Activated CD4-positive, alpha-beta T cell treated with anti-CD3 and anti-CD28 coated beads, Interleukin-2, amount 50 U/mL, for 48 hours (primary cell): ENCODE data around the gene PDC.
"Not testable (repeated sequence)": the region's sequence is repeated elsewhere in the genome, so short reads cannot be mapped to it uniquely, and the experiment has no call there.

Experiments used
- DNase-seq, 2 experiments: peaks; one replicate each; pipeline ENCODE4 v3.0.0-alpha.2; 2020

PDC gene

GRCh38 chr1:186465491-186465890, 4.6 kb upstream of the PDC start:
- DNase-seq = not testable (repeated sequence)

- no peak for DNase-seq
Observed at GRCh38 chr1:186463926-186464325, 3.0 kb upstream of the PDC start.

- no peak for DNase-seq
Observed at GRCh38 chr1:186463511-186463910, 2.6 kb upstream of the PDC start.

- DNase-seq = not testable (repeated sequence)
Observed at GRCh38 chr1:186459161-186459560, 1.8 kb downstream of the PDC start.

GRCh38 chr1:186456729-186457255, 4.1 kb downstream of the PDC start:
- DNase-seq = no peak

- no peak for DNase-seq
Observed at GRCh38 chr1:186454981-186455380, 5.9 kb downstream of the PDC start.

GRCh38 chr1:186446152-186446551, 14.8 kb downstream of the PDC start:
- DNase-seq = no peak

GRCh38 chr1:186443638-186444037, 17.3 kb downstream of the PDC start:
- no peak for DNase-seq

GRCh38 chr1:186442651-186443375, 18.1 kb downstream of the PDC start:
- DNase-seq = no peak

GRCh38 chr1:186440584-186440983, 20.3 kb downstream of the PDC start:
- DNase-seq = no peak

GRCh38 chr1:186438567-186438966, 22.3 kb downstream of the PDC start:
- no peak for DNase-seq

- DNase-seq = no peak
Observed at GRCh38 chr1:186435336-186435735, 25.6 kb downstream of the PDC start.

- no peak for DNase-seq
Observed at GRCh38 chr1:186429017-186429416, 31.9 kb downstream of the PDC start.

- no peak for DNase-seq
Observed at GRCh38 chr1:186426118-186426517, 34.8 kb downstream of the PDC start.

- DNase-seq = no peak
Observed at GRCh38 chr1:186424539-186424938, 36.4 kb downstream of the PDC start.

- DNase-seq = no peak
Observed at GRCh38 chr1:186421446-186421845, 39.5 kb downstream of the PDC start.

- DNase-seq = no peak
Observed at GRCh38 chr1:186420923-186421322, 40.0 kb downstream of the PDC start.

- no peak for DNase-seq
Observed at GRCh38 chr1:186420311-186420710, 40.6 kb downstream of the PDC start.

GRCh38 chr1:186418503-186418902, 42.4 kb downstream of the PDC start:
- DNase-seq = no peak

- no peak for DNase-seq
Observed at GRCh38 chr1:186413319-186413718, 47.6 kb downstream of the PDC start.

- no peak for DNase-seq
Observed at GRCh38 chr1:186409091-186409490, 51.8 kb downstream of the PDC start.

- DNase-seq = no peak
Observed at GRCh38 chr1:186404454-186405051, 56.4 kb downstream of the PDC start.

- DNase-seq = no peak
Observed at GRCh38 chr1:186403632-186404031, 57.3 kb downstream of the PDC start.

GRCh38 chr1:186401446-186401845, 59.5 kb downstream of the PDC start:
- DNase-seq = not testable (repeated sequence)
